Parathyroid adenoma (tissue), 2 donors: ENCODE data around the gene DDX24.
A peak's percentile ranks its signal among the peaks of the same experiment; 100 is the strongest.

ENCODE experiments used
- H2AFZ ChIP-seq: fragments of 300-600 bp; sonication (generic); one replicate; pipeline ENCODE4 v1.7.0; 2017; ENCODE audit warnings: antibody characterized with exemption, mild to moderate bottlenecking
- H3K27ac ChIP-seq: fragments of 300-600 bp; sonication (generic); one replicate; pipeline ENCODE4 v1.7.0; 2017
- H3K27me3 ChIP-seq: fragments of 300-600 bp; sonication (generic); one replicate; pipeline ENCODE4 v1.7.0; 2017; ENCODE audit warnings: low read length; ENCODE audit not compliant: control insufficient read depth, insufficient read depth
- H3K36me3 ChIP-seq: fragments of 300-600 bp; sonication (generic); one replicate; pipeline ENCODE4 v1.7.0; 2017; ENCODE audit warnings: low read length; ENCODE audit not compliant: control insufficient read depth, insufficient read depth
- H3K4me1 ChIP-seq: fragments of 300-600 bp; sonication (generic); one replicate; pipeline ENCODE4 v1.7.0; 2017; ENCODE audit warnings: control low read depth
- H3K4me2 ChIP-seq: fragments of 300-600 bp; sonication (generic); one replicate; pipeline ENCODE4 v1.7.0; 2017; ENCODE audit warnings: low read length
- H3K4me3 ChIP-seq: fragments of 300-600 bp; sonication (generic); one replicate; pipeline ENCODE4 v1.7.0; 2017; ENCODE audit warnings: low read depth, low read length
- H3K79me2 ChIP-seq: fragments of 300-600 bp; sonication (generic); one replicate; pipeline ENCODE4 v1.7.0; 2017; ENCODE audit warnings: control low read depth
- H3K9ac ChIP-seq: fragments of 300-600 bp; sonication (generic); one replicate; pipeline ENCODE4 v1.7.0; 2017; ENCODE audit warnings: mild to moderate bottlenecking
- H3K9me3 ChIP-seq: fragments of 300-600 bp; sonication (generic); one replicate; pipeline ENCODE4 v1.7.0; 2017; ENCODE audit warnings: low read length; ENCODE audit not compliant: control insufficient read depth
- TF ChIP-seq, protein P1 (sequence below): fragments of 300-600 bp; sonication (generic); IDR thresholded peaks from one replicate; pipeline ENCODE4 v1.7.0; 2017; ENCODE audit warnings: antibody characterized with exemption, mild to moderate bottlenecking
- donor health status: primary hyperparathyroidism.

Gene DDX24, protein sequence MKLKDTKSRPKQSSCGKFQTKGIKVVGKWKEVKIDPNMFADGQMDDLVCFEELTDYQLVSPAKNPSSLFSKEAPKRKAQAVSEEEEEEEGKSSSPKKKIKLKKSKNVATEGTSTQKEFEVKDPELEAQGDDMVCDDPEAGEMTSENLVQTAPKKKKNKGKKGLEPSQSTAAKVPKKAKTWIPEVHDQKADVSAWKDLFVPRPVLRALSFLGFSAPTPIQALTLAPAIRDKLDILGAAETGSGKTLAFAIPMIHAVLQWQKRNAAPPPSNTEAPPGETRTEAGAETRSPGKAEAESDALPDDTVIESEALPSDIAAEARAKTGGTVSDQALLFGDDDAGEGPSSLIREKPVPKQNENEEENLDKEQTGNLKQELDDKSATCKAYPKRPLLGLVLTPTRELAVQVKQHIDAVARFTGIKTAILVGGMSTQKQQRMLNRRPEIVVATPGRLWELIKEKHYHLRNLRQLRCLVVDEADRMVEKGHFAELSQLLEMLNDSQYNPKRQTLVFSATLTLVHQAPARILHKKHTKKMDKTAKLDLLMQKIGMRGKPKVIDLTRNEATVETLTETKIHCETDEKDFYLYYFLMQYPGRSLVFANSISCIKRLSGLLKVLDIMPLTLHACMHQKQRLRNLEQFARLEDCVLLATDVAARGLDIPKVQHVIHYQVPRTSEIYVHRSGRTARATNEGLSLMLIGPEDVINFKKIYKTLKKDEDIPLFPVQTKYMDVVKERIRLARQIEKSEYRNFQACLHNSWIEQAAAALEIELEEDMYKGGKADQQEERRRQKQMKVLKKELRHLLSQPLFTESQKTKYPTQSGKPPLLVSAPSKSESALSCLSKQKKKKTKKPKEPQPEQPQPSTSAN

DNA sequence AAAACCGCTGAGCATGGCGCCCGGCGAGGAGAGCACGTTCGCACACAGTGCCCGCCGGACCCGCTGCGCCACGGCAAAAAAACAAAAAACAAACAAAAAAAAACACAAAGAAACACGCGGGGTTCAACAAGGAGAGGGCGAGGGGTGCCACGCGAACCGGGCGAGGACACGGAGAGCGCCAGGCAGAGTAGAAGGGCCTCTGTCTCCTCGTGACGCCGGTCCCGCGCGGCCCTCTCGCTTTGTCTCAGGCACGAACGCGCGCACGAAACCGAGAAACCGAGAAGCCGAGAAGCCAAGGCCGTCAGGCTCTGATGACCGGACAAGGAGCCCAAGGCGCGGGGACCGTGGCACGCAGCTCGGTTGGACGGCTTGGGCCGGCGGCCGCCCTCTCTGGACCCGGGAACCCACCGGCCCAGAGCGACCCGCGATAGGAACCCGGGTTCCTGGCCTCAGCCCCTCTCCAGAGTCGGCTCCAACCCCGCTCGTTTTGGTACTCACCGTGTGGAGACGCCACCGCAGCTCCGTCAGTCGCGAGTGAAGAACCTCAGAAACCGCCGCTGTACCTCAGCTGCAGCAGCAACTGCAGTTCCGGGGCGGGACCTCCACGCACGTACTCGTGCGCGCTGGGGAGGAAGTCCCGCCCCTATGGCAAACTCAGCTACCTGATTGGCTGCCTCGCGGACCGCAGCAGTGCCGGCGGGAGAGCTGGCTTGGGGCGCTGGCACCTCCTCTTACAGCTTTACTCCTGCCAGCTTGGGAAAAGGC, at the start of gene DDX24, which contains the start of gene IFI27L1:
DDX24 (minus strand) TSS at position 582 of the 765 bp plus-strand sequence. CDS start 1,460 bp downstream, outside the sequence.
IFI27L1 (plus strand) TSS at position 690 of the 765 bp plus-strand sequence. CDS start 15,628 bp downstream, outside the sequence.
- Histone ChIP-seq H3K27me3 (no peaks in the 10 kb centered on the region), H2AFZ (peak within 1 kb of the TSS; percentile 87), H3K4me1 (peaks cover 16% of the 10 kb centered on the region), H3K27ac (peak within 1 kb of the TSS; percentile 83), H3K9ac (peak within 1 kb of the TSS; percentile 6), H3K4me2 (peak within 1 kb of the TSS; percentile 88), H3K9me3 (no peaks in the 10 kb centered on the region), H3K79me2 (peaks cover 45% of the 10 kb centered on the region), H3K4me3 (peak within 1 kb of the TSS; percentile 90), H3K36me3 (no peaks in the 10 kb centered on the region)
- TF ChIP-seq, protein P1, sequence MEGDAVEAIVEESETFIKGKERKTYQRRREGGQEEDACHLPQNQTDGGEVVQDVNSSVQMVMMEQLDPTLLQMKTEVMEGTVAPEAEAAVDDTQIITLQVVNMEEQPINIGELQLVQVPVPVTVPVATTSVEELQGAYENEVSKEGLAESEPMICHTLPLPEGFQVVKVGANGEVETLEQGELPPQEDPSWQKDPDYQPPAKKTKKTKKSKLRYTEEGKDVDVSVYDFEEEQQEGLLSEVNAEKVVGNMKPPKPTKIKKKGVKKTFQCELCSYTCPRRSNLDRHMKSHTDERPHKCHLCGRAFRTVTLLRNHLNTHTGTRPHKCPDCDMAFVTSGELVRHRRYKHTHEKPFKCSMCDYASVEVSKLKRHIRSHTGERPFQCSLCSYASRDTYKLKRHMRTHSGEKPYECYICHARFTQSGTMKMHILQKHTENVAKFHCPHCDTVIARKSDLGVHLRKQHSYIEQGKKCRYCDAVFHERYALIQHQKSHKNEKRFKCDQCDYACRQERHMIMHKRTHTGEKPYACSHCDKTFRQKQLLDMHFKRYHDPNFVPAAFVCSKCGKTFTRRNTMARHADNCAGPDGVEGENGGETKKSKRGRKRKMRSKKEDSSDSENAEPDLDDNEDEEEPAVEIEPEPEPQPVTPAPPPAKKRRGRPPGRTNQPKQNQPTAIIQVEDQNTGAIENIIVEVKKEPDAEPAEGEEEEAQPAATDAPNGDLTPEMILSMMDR = no peak

DNA sequence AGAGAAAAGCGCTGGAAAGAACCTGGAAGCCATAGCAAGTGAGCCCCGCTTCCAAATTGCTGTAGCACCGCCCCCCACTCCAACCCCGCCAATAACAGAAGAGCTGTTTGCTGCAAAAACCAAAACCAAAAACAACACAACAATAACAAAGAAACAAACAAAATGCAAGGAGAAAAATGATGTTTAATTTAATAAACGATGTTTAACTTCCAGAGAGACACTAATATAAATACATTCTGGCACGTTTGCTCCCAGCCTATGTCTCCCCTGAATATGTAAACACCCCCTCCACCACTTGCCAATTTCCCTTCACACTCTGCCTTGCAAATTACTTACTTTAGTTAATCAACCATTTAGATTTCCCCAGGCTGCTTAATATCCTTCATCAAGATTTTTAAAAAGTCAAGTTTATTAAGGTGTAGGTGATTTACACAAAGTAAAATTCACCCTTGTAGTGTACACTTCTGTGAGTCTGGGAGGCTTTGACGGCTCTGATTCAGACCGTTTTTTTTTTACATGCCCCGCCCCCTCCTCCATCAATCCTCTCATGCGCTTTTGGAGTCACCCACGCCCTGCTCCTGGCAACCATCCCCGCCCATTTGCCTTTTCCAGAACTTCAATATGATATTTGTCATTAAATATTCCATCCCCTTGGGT, 48.9 kb upstream of the DDX24 start:
- TF ChIP-seq, protein P1 = no peak
- H3K9ac ChIP-seq = no peak overlapping the region
- no peaks in the 10 kb centered on the region for H3K36me3 ChIP-seq
- no peaks in the 10 kb centered on the region for H3K9me3 ChIP-seq
- no peaks in the 10 kb centered on the region for H3K4me1 ChIP-seq
- peak overlapping the region; percentile 63 for H3K4me3 ChIP-seq
- peak overlapping the region; percentile 78 for H3K4me2 ChIP-seq
- H3K27ac ChIP-seq = peak overlapping the region; percentile 84
- H3K27me3 ChIP-seq = no peaks in the 10 kb centered on the region
- H3K79me2 ChIP-seq = no peaks in the 10 kb centered on the region
- H2AFZ ChIP-seq = peak overlapping the region; percentile 93

DNA sequence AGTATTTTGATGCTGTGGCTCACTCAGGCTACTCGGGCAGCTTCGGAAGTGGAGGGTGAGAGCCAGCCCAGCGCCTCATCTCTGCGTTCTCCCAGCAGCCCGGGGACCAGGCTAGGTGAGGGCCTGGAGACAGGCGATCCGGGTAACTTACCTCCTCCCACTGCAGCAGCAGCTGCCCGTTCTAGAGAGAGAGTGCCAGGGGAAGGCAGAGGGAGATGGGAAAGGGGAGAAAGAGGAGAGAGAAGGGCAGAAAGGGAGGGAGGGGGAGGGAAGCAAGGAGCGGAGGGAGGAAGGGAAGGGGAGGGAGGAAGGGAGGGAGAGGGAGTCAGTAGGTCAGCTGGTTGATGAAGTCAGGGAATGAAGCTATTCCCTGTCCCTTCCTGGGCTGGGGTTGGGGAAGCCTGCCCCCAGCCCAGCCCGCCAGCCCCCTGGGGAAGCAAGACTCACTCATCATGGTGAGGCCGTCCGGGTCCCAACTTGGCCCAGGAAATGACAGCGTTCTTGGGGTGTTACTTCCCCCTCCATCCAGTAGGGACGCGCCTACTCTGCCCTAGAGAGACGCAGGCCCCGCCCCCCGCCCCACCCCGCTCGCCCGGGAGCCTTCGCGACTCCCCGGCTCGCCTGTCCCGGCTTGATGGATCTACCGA, 48.2 kb upstream of the DDX24 start, which contains the start of gene IFI27L2:
IFI27L2 (minus strand) TSS at position 494 of the 647 bp plus-strand sequence; CDS start at position 454, 40 bp downstream.
- Histone ChIP-seq H3K9me3 (no peaks in the 10 kb centered on the region), H3K4me2 (peak within 1 kb of the TSS; percentile 78), H3K27me3 (no peaks in the 10 kb centered on the region), H3K4me3 (peak within 1 kb of the TSS; percentile 63), H2AFZ (peak within 1 kb of the TSS; percentile 93), H3K27ac (peak within 1 kb of the TSS; percentile 84), H3K79me2 (no peaks in the 10 kb centered on the region), H3K9ac (peak within 1 kb of the TSS; percentile 11), H3K36me3 (no peaks in the 10 kb centered on the region), H3K4me1 (no peaks in the 10 kb centered on the region)
- TF ChIP-seq, protein P1 = peak; percentile 24
